SU-DHL-6 (cell line): ENCODE data around the gene ERC1.

Source experiments
- H2AFZ ChIP-seq: fragments of 200-600 bp; sonication (generic); 2 replicates; pipeline ENCODE4 v1.6.1; 2014; ENCODE audit warnings: low read depth, mild to moderate bottlenecking, moderate library complexity, mixed read lengths, antibody characterized with exemption, low read length; ENCODE audit not compliant: severe bottlenecking
- H3F3A ChIP-seq: fragments of 200-600 bp; shearing (Covaris generic); 2 replicates; pipeline ENCODE4 v1.6.0; 2016; ENCODE audit warnings: antibody characterized with exemption, mild to moderate bottlenecking; ENCODE audit not compliant: insufficient read depth
- H3K27ac ChIP-seq: fragments of 200-600 bp; sonication (generic); 2 replicates; pipeline ENCODE4 v1.5.1; 2016; ENCODE audit warnings: low read depth, mild to moderate bottlenecking, low read length, moderate library complexity, mixed read lengths
- H3K27me3 ChIP-seq: fragments of 200-600 bp; sonication (generic), shearing (Covaris generic); 2 replicates; pipeline ENCODE4 v1.6.0; 2014; ENCODE audit warnings: mild to moderate bottlenecking, low read length
- H3K36me3 ChIP-seq: fragments of 200-600 bp; sonication (generic); 2 replicates; pipeline ENCODE4 v1.6.1; 2014; ENCODE audit warnings: mild to moderate bottlenecking, low read length, mixed read lengths
- H3K4me2 ChIP-seq: fragments of 300-600, 200-600 bp; shearing (Covaris generic), sonication (generic); 2 replicates; pipeline ENCODE4 v1.6.0; 2014; ENCODE audit warnings: low read length, low read depth, mild to moderate bottlenecking; ENCODE audit not compliant: poor library complexity, severe bottlenecking
- H3K4me3 ChIP-seq: fragments of 200-600 bp; sonication (generic); 2 replicates; pipeline ENCODE4 v1.5.1; 2014; ENCODE audit warnings: antibody characterized with exemption, low read length, mild to moderate bottlenecking, mixed read lengths; ENCODE audit not compliant: insufficient read depth, poor library complexity, severe bottlenecking
- H3K79me2 ChIP-seq: fragments of 200-600 bp; sonication (generic); 2 replicates; pipeline ENCODE4 v1.6.1; 2014; ENCODE audit warnings: mild to moderate bottlenecking, low read length, moderate library complexity; ENCODE audit not compliant: insufficient read depth
- H3K9ac ChIP-seq: fragments of 200-600 bp; sonication (generic); 2 replicates; pipeline ENCODE4 v1.7.0; 2014; ENCODE audit warnings: mild to moderate bottlenecking, low read length
- H3K9me2 ChIP-seq: fragments of 200-600 bp; sonication (generic); replicated peaks from 2 replicates; pipeline ENCODE4 v1.6.1; 2014; ENCODE audit warnings: low read length; ENCODE audit not compliant: insufficient read depth
- H3K9me3 ChIP-seq: fragments of 200-600 bp; sonication (generic); 2 replicates; pipeline ENCODE4 v1.6.1; 2014; ENCODE audit warnings: low read length, mixed read lengths; ENCODE audit not compliant: insufficient read depth
- H4K20me1 ChIP-seq: fragments of 200-600 bp; sonication (generic); 2 replicates; pipeline ENCODE4 v1.6.1; 2014; ENCODE audit warnings: low read depth, mild to moderate bottlenecking, antibody characterized with exemption, low read length, moderate library complexity, mixed read lengths
- EZH2phosphoT487 ChIP-seq: fragments of 200-600 bp; sonication (generic), shearing (Covaris generic); conservative IDR thresholded peaks from 2 replicates; pipeline ENCODE4 v1.6.1; 2018; ENCODE audit warnings: mild to moderate bottlenecking, antibody characterized with exemption, low read length, moderate library complexity, mixed read lengths
- TF ChIP-seq, protein P1 (sequence below): fragments of 200-600 bp; sonication (generic); IDR thresholded peaks from one replicate; pipeline ENCODE4 v1.5.1; 2017; ENCODE audit warnings: antibody characterized with exemption, mild to moderate bottlenecking, low read length, moderate library complexity; ENCODE audit not compliant: insufficient read depth, poor library complexity, severe bottlenecking

ERC1 gene

DNA sequence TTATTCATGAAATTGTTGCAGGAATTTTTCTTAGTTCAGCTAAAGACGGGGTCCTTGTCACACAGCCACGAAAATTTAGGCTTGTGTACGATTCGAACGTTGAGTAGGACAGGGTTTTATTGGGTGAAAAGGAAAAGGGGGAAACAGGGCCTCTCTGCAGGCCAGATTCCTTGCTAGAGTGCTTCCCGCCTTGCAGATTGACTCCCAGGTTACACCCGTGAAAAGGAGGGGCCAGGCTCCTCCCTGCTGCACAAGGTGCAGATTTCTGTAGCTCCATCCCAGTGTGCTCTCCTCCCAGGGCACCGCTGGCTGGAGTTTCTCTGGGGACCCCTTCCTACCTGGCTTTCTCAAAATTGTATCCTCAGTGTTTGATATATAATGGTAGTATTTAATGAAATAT, 221.5 kb downstream of the ERC1 start:
- H3K9me2 ChIP-seq = no peaks in the 10 kb centered on the region
- no peaks in the 10 kb centered on the region for H4K20me1 ChIP-seq
- no peak for TF ChIP-seq EZH2phosphoT487
- TF ChIP-seq, protein P1, sequence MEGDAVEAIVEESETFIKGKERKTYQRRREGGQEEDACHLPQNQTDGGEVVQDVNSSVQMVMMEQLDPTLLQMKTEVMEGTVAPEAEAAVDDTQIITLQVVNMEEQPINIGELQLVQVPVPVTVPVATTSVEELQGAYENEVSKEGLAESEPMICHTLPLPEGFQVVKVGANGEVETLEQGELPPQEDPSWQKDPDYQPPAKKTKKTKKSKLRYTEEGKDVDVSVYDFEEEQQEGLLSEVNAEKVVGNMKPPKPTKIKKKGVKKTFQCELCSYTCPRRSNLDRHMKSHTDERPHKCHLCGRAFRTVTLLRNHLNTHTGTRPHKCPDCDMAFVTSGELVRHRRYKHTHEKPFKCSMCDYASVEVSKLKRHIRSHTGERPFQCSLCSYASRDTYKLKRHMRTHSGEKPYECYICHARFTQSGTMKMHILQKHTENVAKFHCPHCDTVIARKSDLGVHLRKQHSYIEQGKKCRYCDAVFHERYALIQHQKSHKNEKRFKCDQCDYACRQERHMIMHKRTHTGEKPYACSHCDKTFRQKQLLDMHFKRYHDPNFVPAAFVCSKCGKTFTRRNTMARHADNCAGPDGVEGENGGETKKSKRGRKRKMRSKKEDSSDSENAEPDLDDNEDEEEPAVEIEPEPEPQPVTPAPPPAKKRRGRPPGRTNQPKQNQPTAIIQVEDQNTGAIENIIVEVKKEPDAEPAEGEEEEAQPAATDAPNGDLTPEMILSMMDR = no peak
- no peak overlapping the region for H3K4me2 ChIP-seq
- no peak overlapping the region for H3K4me3 ChIP-seq
- H3K27me3 ChIP-seq = no peaks in the 10 kb centered on the region
- no peaks in the 10 kb centered on the region; the same call in 1 of the 2 replicates for H3K79me2 ChIP-seq
- H3K9ac ChIP-seq = no peak overlapping the region
- no peaks in the 10 kb centered on the region for H3K36me3 ChIP-seq
- peaks cover 9% of the 10 kb centered on the region; the same call in 1 of the 2 replicates for H3F3A ChIP-seq
- H3K27ac ChIP-seq = no peak overlapping the region
- H3K9me3 ChIP-seq = no peaks in the 10 kb centered on the region
- no peak overlapping the region for H2AFZ ChIP-seq

DNA sequence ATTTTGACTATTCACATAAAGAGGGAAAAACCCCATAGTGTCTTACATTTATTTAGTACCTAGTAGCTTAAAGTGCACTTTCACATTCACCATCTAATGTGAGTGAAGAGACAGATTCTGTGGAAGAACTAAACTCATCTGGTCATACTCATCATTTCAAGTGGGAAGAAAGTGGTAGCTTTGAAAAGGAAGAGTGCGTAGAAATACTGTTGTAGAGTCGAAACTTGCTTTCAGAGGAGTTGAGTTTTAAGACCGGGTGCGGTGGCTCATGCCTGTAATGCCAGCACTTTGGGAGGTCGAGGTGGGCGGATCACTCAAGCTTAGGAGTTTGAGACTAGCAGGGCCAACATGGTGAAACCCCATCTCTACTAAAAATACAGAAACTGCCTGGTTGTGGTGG, 222.2 kb downstream of the ERC1 start:
- Histone ChIP-seq H3K9ac (no peak overlapping the region), H3K9me3 (no peaks in the 10 kb centered on the region), H3K4me3 (no peak overlapping the region), H4K20me1 (no peaks in the 10 kb centered on the region), H2AFZ (no peak overlapping the region), H3K79me2 (no peaks in the 10 kb centered on the region; the same call in 1 of the 2 replicates), H3K27ac (no peak overlapping the region), H3K9me2 (no peaks in the 10 kb centered on the region), H3K4me2 (no peak overlapping the region), H3K27me3 (no peaks in the 10 kb centered on the region), H3K36me3 (no peaks in the 10 kb centered on the region), H3F3A (peaks cover 2% of the 10 kb centered on the region; the same call in 1 of the 2 replicates)
- TF ChIP-seq, protein P1 = no peak
- TF ChIP-seq EZH2phosphoT487 = no peak

DNA sequence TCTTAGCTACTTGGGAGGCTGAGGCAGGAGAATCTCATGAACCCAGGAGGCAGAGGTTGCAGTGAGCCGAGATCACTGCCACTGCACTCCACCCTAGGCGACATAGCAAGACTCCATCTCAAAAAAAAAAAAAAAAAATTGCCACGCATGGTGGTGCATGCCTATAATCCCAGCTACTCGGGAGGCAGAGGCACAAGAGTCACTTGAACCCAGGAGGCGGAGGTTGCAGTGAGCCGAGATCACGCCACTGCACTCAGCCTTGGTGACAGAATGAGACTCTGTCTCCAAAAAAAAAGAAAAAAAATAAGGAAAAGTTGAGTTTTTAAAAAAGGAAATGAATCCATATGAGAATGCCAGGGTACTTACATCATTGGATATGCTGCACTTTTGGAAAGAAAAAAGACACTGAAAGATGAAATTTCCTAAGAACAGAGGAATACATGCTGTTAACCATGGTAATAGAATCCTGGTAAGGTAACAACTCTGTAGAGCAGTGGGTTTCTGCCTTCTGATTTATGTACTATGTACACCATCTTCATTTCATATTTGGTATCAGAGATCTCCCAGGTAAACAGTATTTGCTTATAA, 222.7 kb downstream of the ERC1 start:
- no peaks in the 10 kb centered on the region; the same call in 1 of the 2 replicates for H3K79me2 ChIP-seq
- H3K27me3 ChIP-seq = no peaks in the 10 kb centered on the region
- no peak overlapping the region for H3K4me2 ChIP-seq
- no peak for TF ChIP-seq EZH2phosphoT487
- no peaks in the 10 kb centered on the region for H3K9me2 ChIP-seq
- no peak overlapping the region for H2AFZ ChIP-seq
- H3K27ac ChIP-seq = no peak overlapping the region
- no peak overlapping the region for H3K9ac ChIP-seq
- H3K4me3 ChIP-seq = no peak overlapping the region
- no peaks in the 10 kb centered on the region for H4K20me1 ChIP-seq
- no peaks in the 10 kb centered on the region for H3K9me3 ChIP-seq
- H3F3A ChIP-seq = no peaks in the 10 kb centered on the region
- H3K36me3 ChIP-seq = no peaks in the 10 kb centered on the region

DNA sequence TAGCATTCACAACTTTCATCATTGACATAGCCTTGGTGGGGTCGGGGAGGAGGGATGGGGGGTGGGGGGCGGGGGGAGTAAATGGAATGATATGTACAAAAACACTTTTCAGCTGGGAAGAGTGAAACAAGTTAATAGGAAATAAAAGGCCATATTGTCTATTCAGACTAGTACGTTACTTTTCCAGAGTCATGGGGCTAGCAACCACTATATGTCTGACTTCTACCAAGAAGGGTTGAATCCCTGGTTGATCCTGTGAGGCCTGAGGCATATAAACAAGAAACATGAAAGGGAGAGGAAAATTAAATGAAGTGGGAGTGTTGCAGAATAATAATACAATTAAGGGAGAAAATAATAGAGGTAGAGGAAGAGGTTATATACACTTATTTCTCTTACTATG, 225.5 kb downstream of the ERC1 start:
- no peaks in the 10 kb centered on the region for H3F3A ChIP-seq
- H3K4me2 ChIP-seq = no peak overlapping the region
- no peaks in the 10 kb centered on the region for H3K36me3 ChIP-seq
- no peaks in the 10 kb centered on the region for H4K20me1 ChIP-seq
- no peaks in the 10 kb centered on the region; the same call in 1 of the 2 replicates for H3K79me2 ChIP-seq
- no peak for TF ChIP-seq EZH2phosphoT487
- TF ChIP-seq, protein P1 = no peak
- no peaks in the 10 kb centered on the region for H3K9me2 ChIP-seq
- H3K27me3 ChIP-seq = no peaks in the 10 kb centered on the region
- no peak overlapping the region for H2AFZ ChIP-seq
- H3K4me3 ChIP-seq = no peak overlapping the region
- no peaks in the 10 kb centered on the region for H3K9me3 ChIP-seq
- H3K27ac ChIP-seq = no peak overlapping the region
- no peak overlapping the region for H3K9ac ChIP-seq
